Measurements from ENCODE around the gene CD320. TPM values are rescaled to one million over a fixed set of nuclear protein-coding genes. Genes with fewer than 3 reads are reported as not detected.

The CD320 gene
- total RNA-seq, 4 donors from 2014 or later: 25.7 to 63.2 (median 47.4) TPM

GRCh38 chr19:8324186-8325050, 16.3 kb upstream of the CD320 start:
- no peak overlapping the region for H3K4me3 ChIP-seq
- no peaks in the 10 kb centered on the region for H3K9me3 ChIP-seq
- intact Hi-C loops (cut with DNase I): no loop called here
- H3K27ac ChIP-seq (replicated peaks in 1 of 4): peak overlapping the region in 1 of 4 donors; percentile 5
- DNase-seq (ENCODE audit: extremely low spot score): no peak
- peaks cover 38 to 47% (median 45%) of the 10 kb centered on the region in 4 donors for H3K4me1 ChIP-seq
- H3K36me3 ChIP-seq: peaks cover 0 to 36% (median 27%) of the 10 kb centered on the region in 4 donors
- WGBS: 88% methylated on average over 3 of the region's 17 CpGs
- TF ChIP-seq EP300 (IDR thresholded peaks at IDR 0.05): no peak
- TF ChIP-seq POLR2A (IDR thresholded peaks at IDR 0.05; ENCODE audit: low read depth): no peak
- peak in 1 of 2 donors; percentile 46 for TF ChIP-seq POLR2AphosphoS5 (IDR thresholded peaks at IDR 0.05)
- H3K27me3 ChIP-seq: no peaks in the 10 kb centered on the region

GRCh38 chr19:8323781-8324185, 15.6 kb upstream of the CD320 start:
- Histone ChIP-seq H3K27me3 (no peaks in the 10 kb centered on the region), H3K9me3 (no peaks in the 10 kb centered on the region), H3K4me3 (no peak overlapping the region), H3K27ac (replicated peaks in 1 of 4) (peak overlapping the region in 1 of 4 donors; percentile 5), H3K4me1 (peaks cover 38 to 47% (median 46%) of the 10 kb centered on the region in 4 donors), H3K36me3 (peaks cover 0 to 32% (median 26%) of the 10 kb centered on the region in 4 donors)
- DNase-seq (ENCODE audit: extremely low spot score): no peak
- TF ChIP-seq CTCF (IDR thresholded peaks at IDR 0.05): no peak
- TF ChIP-seq EP300 (IDR thresholded peaks at IDR 0.05): no peak
- no peak for TF ChIP-seq POLR2A (IDR thresholded peaks at IDR 0.05; ENCODE audit: low read depth)
- 100% methylated on average over 1 of the region's 1 CpG for WGBS
- intact Hi-C loops (cut with DNase I): no loop called here

GRCh38 chr19:8322638-8322997, 14.5 kb upstream of the CD320 start:
- Histone ChIP-seq H3K4me3 (peak overlapping the region; percentile 86 to 98 (median 92)), H3K27me3 (no peaks in the 10 kb centered on the region), H3K4me1 (peaks cover 38 to 47% (median 46%) of the 10 kb centered on the region in 4 donors), H3K27ac (replicated peaks in 1 of 4) (peak overlapping the region; percentile 44 to 96 (median 94)), H3K9me3 (no peaks in the 10 kb centered on the region), H3K36me3 (peaks cover 0 to 37% (median 28%) of the 10 kb centered on the region in 4 donors)
- DNase-seq (ENCODE audit: extremely low spot score): no peak
- intact Hi-C loops (cut with DNase I): no loop called here
- no peak for TF ChIP-seq CTCF (IDR thresholded peaks at IDR 0.05)
- no peak for TF ChIP-seq EP300 (IDR thresholded peaks at IDR 0.05)
- no peak for TF ChIP-seq POLR2AphosphoS5 (IDR thresholded peaks at IDR 0.05)
- no peak for TF ChIP-seq POLR2A (IDR thresholded peaks at IDR 0.05; ENCODE audit: low read depth)
- WGBS: 55% methylated on average over 5 of the region's 7 CpGs

- H3K27ac ChIP-seq (replicated peaks in 1 of 4): peak overlapping the region; percentile 92 to 96 (median 95)
- intact Hi-C loops (cut with DNase I): no loop called here
These were observed 14.0 kb upstream of the CD320 start for GRCh38 chr19:8321986-8322637.

More at GRCh38 chr19:8321986-8322637, 14.0 kb upstream of the CD320 start:
- peak overlapping the region; percentile 86 to 98 (median 92) for H3K4me3 ChIP-seq
- no peaks in the 10 kb centered on the region for H3K9me3 ChIP-seq
- TF ChIP-seq EP300 (IDR thresholded peaks at IDR 0.05) (no peak), POLR2AphosphoS5 (IDR thresholded peaks at IDR 0.05) (peak in 1 of 2 donors; percentile 4), POLR2A (IDR thresholded peaks at IDR 0.05; ENCODE audit: low read depth) (no peak), CTCF (IDR thresholded peaks at IDR 0.05) (no peak)
- DNase-seq (ENCODE audit: extremely low spot score): no peak
- peaks cover 39 to 49% (median 46%) of the 10 kb centered on the region in 4 donors for H3K4me1 ChIP-seq
- peaks cover 0 to 38% (median 29%) of the 10 kb centered on the region in 4 donors for H3K36me3 ChIP-seq
- 33% methylated on average over 20 of the region's 30 CpGs for WGBS
- H3K27me3 ChIP-seq: no peaks in the 10 kb centered on the region
